AG04450 (cell line): ENCODE measurements around the gene WDR86. TPM values are rescaled to one million over a fixed set of nuclear protein-coding genes. Genes with fewer than 3 reads are reported as not detected.

Experiments
- CTCF ChIA-PET: fragments of 300-600, 350-600 bp; formaldehyde crosslinking; extraction: SDS; loops from one replicate; lab custom pipeline; 2022; ENCODE audit warnings: antibody characterized with exemption, inconsistent platforms; lab: Charles Lee
- POLR2A ChIA-PET: fragments of 350-600 bp; formaldehyde crosslinking; extraction: SDS; loops from one replicate; lab custom pipeline; 2021; ENCODE audit warnings: antibody characterized with exemption, inconsistent platforms; lab: Yijun Ruan, JAX
- DNase-seq: peaks from one replicate; pipeline ENCODE4 v3.0.0-alpha.2; 2011; ENCODE audit warnings: low read depth, low spot score
- H3K27ac ChIP-seq: one replicate; pipeline ENCODE4 v1.5.1; 2012; ENCODE audit warnings: low read depth, low read length, control low read depth
- H3K27me3 ChIP-seq: one replicate; pipeline ENCODE4 v1.6.0; 2012; ENCODE audit warnings: low read length; ENCODE audit not compliant: control insufficient read depth, insufficient read depth
- H3K4me3 ChIP-seq: 2 replicates; pipeline ENCODE4 v1.5.1; 2011; ENCODE audit warnings: mild to moderate bottlenecking, low read depth, low read length, control low read depth
- H3K9me3 ChIP-seq: 2 replicates; pipeline ENCODE4 v1.5.1; 2012; ENCODE audit warnings: low read length; ENCODE audit not compliant: control insufficient read depth, insufficient read depth
- CTCF ChIP-seq: IDR thresholded peaks from 2 replicates; pipeline ENCODE4 v1.5.1; 2011; ENCODE audit warnings: low read depth, low read length, control low read depth, inconsistent platforms
- polyA plus RNA-seq: library from polyadenylated mRNA; depleted of rRNA; stranded (reverse); fragments of >200 nt; gene quantifications from 2 replicates; pipeline ENCODE4 v1.2.3, GENCODE V29; 2011

Gene WDR86
- polyA plus RNA-seq, 1 experiment, result 0.15 TPM

GRCh38 chr7:151455690-151456089, 45.9 kb upstream of the WDR86 start:
- no peak for TF ChIP-seq CTCF
- Histone ChIP-seq H3K27ac (no peak overlapping the region), H3K27me3 (peaks cover 4% of the 10 kb centered on the region), H3K9me3 (no peaks in the 10 kb centered on the region; the same call in 1 of the 2 replicates), H3K4me3 (no peak overlapping the region)
- ChIA-PET CTCF (no interaction called here), POLR2A (no interaction called here)
- DNase-seq, result no peak

- Histone ChIP-seq H3K27me3 (peaks cover 4% of the 10 kb centered on the region), H3K9me3 (no peaks in the 10 kb centered on the region; the same call in 1 of the 2 replicates), H3K4me3 (no peak overlapping the region), H3K27ac (no peak overlapping the region)
- ChIA-PET POLR2A (no interaction called here), CTCF (no interaction called here)
- no peak for TF ChIP-seq CTCF
- no peak for DNase-seq
Measured at GRCh38 chr7:151454932-151455530, 45.2 kb upstream of the WDR86 start.

- Histone ChIP-seq H3K27me3 (peaks cover 4% of the 10 kb centered on the region), H3K27ac (no peak overlapping the region), H3K9me3 (no peaks in the 10 kb centered on the region; the same call in 1 of the 2 replicates), H3K4me3 (no peak overlapping the region)
- no peak for DNase-seq
- TF ChIP-seq CTCF, result no peak
- CTCF ChIA-PET, result no interaction called here
- POLR2A ChIA-PET, result no interaction called here
Measured at GRCh38 chr7:151454305-151454704, 44.5 kb upstream of the WDR86 start.

- ChIA-PET CTCF (no interaction called here), POLR2A (no interaction called here)
- Histone ChIP-seq H3K4me3 (no peak overlapping the region), H3K27ac (no peak overlapping the region), H3K9me3 (no peaks in the 10 kb centered on the region; the same call in 1 of the 2 replicates), H3K27me3 (peaks cover 4% of the 10 kb centered on the region)
- no peak for DNase-seq
- TF ChIP-seq CTCF, result no peak
Measured at GRCh38 chr7:151453326-151453791, 43.5 kb upstream of the WDR86 start.

GRCh38 chr7:151452680-151453325, 43.0 kb upstream of the WDR86 start:
- no peak for DNase-seq
- Histone ChIP-seq H3K4me3 (no peak overlapping the region), H3K27me3 (peaks cover 4% of the 10 kb centered on the region), H3K27ac (no peak overlapping the region), H3K9me3 (no peaks in the 10 kb centered on the region; the same call in 1 of the 2 replicates)
- POLR2A ChIA-PET, result no interaction called here
- TF ChIP-seq CTCF, result no peak
- CTCF ChIA-PET, result no interaction called here
